SK-N-SH (cell line): Measurements from ENCODE around the gene MBP. TPM values are rescaled to one million over a fixed set of nuclear protein-coding genes. Genes with fewer than 3 reads are reported as not detected.

ENCODE experiments used
- CTCF ChIA-PET: fragments of 300-600, 350-600 bp; formaldehyde crosslinking; extraction: SDS; loops from one replicate; lab custom pipeline; 2021; lab: Yijun Ruan, JAX
- POLR2A ChIA-PET: fragments of 350-600 bp; sonication (Branson Sonifier 250); formaldehyde crosslinking; extraction: SDS; loops from one replicate; lab custom pipeline; 2020; ENCODE audit warnings: antibody characterized with exemption, inconsistent platforms; lab: Yijun Ruan, JAX
- DNase-seq: peaks from one replicate; pipeline ENCODE4 v3.0.0; 2012
- H2AFZ ChIP-seq: fragments of 200-600 bp; sonication (generic); 2 replicates; pipeline ENCODE4 v1.8.1; 2016; ENCODE audit warnings: antibody characterized with exemption, mild to moderate bottlenecking, low read depth
- H3F3A ChIP-seq: fragments of 200-600 bp; sonication (generic); replicated peaks from 2 replicates; pipeline ENCODE3; 2016; ENCODE audit warnings: antibody characterized with exemption, mild to moderate bottlenecking; ENCODE audit not compliant: insufficient read depth
- H3K27ac ChIP-seq, 2 experiments: fragments of 200-500 bp in 1 of 2; fragments of 200-600 bp in 1 of 2; sonication (Bioruptor generic) in 1 of 2; sonication (generic), shearing (Covaris generic) in 1 of 2; 2 replicates each; pipeline versions ENCODE4 v1.5.1 to v1.6.1; 2014 to 2016; ENCODE audit warnings: low read depth in 2 of 2, inconsistent platforms in 1 of 2, low read length in 1 of 2, mild to moderate bottlenecking in 1 of 2, mixed read lengths in 1 of 2
- H3K27me3 ChIP-seq: fragments of 200-600 bp; sonication (generic), shearing (Covaris generic); 2 replicates; pipeline ENCODE4 v1.6.1; 2016; ENCODE audit warnings: mixed run types; ENCODE audit not compliant: insufficient read depth
- H3K36me3 ChIP-seq, 2 experiments: fragments of 200-500 bp in 1 of 2; fragments of 200-600 bp in 1 of 2; sonication (Bioruptor generic) in 1 of 2; sonication (generic) in 1 of 2; replicated peaks in 1 of 2; 2 replicates each; pipeline versions ENCODE3 to v1.5.1; 2014 to 2016; ENCODE audit warnings: low read length in 1 of 2, mild to moderate bottlenecking in 1 of 2; ENCODE audit not compliant: insufficient read depth in 2 of 2, control insufficient read depth in 1 of 2
- H3K4me1 ChIP-seq, 2 experiments: fragments of 200-500 bp in 1 of 2; fragments of 200-600 bp in 1 of 2; sonication (Bioruptor generic) in 1 of 2; sonication (generic), shearing (Covaris generic) in 1 of 2; 2 replicates each; pipeline versions ENCODE4 v1.5.1 to v1.6.1; 2014 to 2016; ENCODE audit warnings: low read depth in 1 of 2, low read length in 1 of 2, mixed run types in 1 of 2; ENCODE audit not compliant: insufficient read depth in 2 of 2, control insufficient read depth in 1 of 2
- H3K4me2 ChIP-seq: fragments of 200-600 bp; sonication (generic), shearing (Covaris generic); 2 replicates; pipeline ENCODE4 v1.6.1; 2017; ENCODE audit warnings: mixed run types
- H3K4me3 ChIP-seq, 2 experiments: fragments of 200-500 bp in 1 of 2; fragments of 200-600 bp in 1 of 2; sonication (Bioruptor generic) in 1 of 2; sonication (generic), shearing (Covaris generic) in 1 of 2; 2 replicates each; pipeline versions ENCODE4 v1.5.1 to v1.8.1; 2014 to 2016; ENCODE audit warnings: low read depth in 2 of 2, inconsistent platforms in 1 of 2, low read length in 1 of 2, mild to moderate bottlenecking in 1 of 2, mixed read lengths in 1 of 2, moderate library complexity in 1 of 2
- H3K79me2 ChIP-seq: fragments of 200-600 bp; sonication (generic); 2 replicates; pipeline ENCODE4 v1.8.1; 2017; ENCODE audit warnings: mild to moderate bottlenecking; ENCODE audit not compliant: insufficient read depth
- H3K9ac ChIP-seq: fragments of 200-600 bp; sonication (generic); 2 replicates; pipeline ENCODE4 v1.6.1; 2017; ENCODE audit warnings: mixed run types
- H3K9me2 ChIP-seq: fragments of 200-600 bp; sonication (generic); 2 replicates; pipeline ENCODE4 v1.6.1; 2017; ENCODE audit warnings: mixed run types
- H3K9me3 ChIP-seq: fragments of 200-600 bp; sonication (generic); 2 replicates; pipeline ENCODE4 v1.6.1; 2017; ENCODE audit warnings: mixed run types, mild to moderate bottlenecking, moderate library complexity
- H4K20me1 ChIP-seq: fragments of 200-600 bp; sonication (generic); 2 replicates; pipeline ENCODE4 v1.6.1; 2017; ENCODE audit warnings: mild to moderate bottlenecking, mixed run types; ENCODE audit not compliant: insufficient read depth
- FOSL2 ChIP-seq: IDR thresholded peaks from 2 replicates; pipeline ENCODE4 v1.4.0; 2012; ENCODE audit warnings: low read depth, mild to moderate bottlenecking, moderate library complexity, borderline replicate concordance
- FOXM1 ChIP-seq: IDR thresholded peaks from 2 replicates; pipeline ENCODE4 v1.4.0; 2012; ENCODE audit warnings: low read depth, mild to moderate bottlenecking
- GABPA ChIP-seq: IDR thresholded peaks from 2 replicates; pipeline ENCODE4 v1.4.0; 2012; ENCODE audit warnings: low read depth, mild to moderate bottlenecking
- GATA2 ChIP-seq: sonication (generic); formaldehyde crosslinking; IDR thresholded peaks from 2 replicates; pipeline ENCODE4 v1.5.0; 2020; ENCODE audit warnings: mild to moderate bottlenecking, missing genetic modification reagents
- JUND ChIP-seq: IDR thresholded peaks from 2 replicates; pipeline ENCODE4 v1.4.0; 2012
- MEF2A ChIP-seq: IDR thresholded peaks from 2 replicates; pipeline ENCODE4 v1.4.0; 2012; ENCODE audit warnings: low read depth, borderline replicate concordance
- MXI1 ChIP-seq: IDR thresholded peaks from 2 replicates; pipeline ENCODE4 v1.6.1; 2012; ENCODE audit warnings: mild to moderate bottlenecking, low read depth, low read length, improper control_type of control experiment
- NFIC ChIP-seq: IDR thresholded peaks from 2 replicates; pipeline ENCODE4 v1.4.0; 2012; ENCODE audit warnings: borderline replicate concordance
- NRF1 ChIP-seq: IDR thresholded peaks from 2 replicates; pipeline ENCODE4 v1.6.1; 2012; ENCODE audit warnings: low read depth, mild to moderate bottlenecking, low read length
- POLR2AphosphoS5 ChIP-seq: IDR thresholded peaks from 2 replicates; pipeline ENCODE4 v1.6.1; 2012; ENCODE audit warnings: low read depth, low read length
- RAD21 ChIP-seq: IDR thresholded peaks from 2 replicates; pipeline ENCODE4 v1.6.1; 2012; ENCODE audit warnings: mild to moderate bottlenecking, low read length
- RFX5 ChIP-seq: IDR thresholded peaks from 2 replicates; pipeline ENCODE4 v1.6.1; 2012; ENCODE audit warnings: mild to moderate bottlenecking, improper control_type of control experiment, low read length
- RXRA ChIP-seq: IDR thresholded peaks from 2 replicates; pipeline ENCODE4 v1.4.0; 2012; ENCODE audit warnings: low read depth, mild to moderate bottlenecking, borderline replicate concordance
- SIN3A ChIP-seq: IDR thresholded peaks from 2 replicates; pipeline ENCODE4 v1.6.1; 2012; ENCODE audit warnings: low read depth, mild to moderate bottlenecking, low read length, moderate library complexity, borderline replicate concordance
- WGBS: methylation state at CpG from one replicate; pipeline ENCODE4 v1.1.6; 2017; ENCODE audit warnings: low lambda C conversion rate; 5-methylcytosine and 5-hydroxymethylcytosine counted together
- polyA plus RNA-seq, 3 experiments: library from polyadenylated mRNA; depleted of rRNA; stranded (reverse); fragments of >200 nt; gene quantifications; 2 replicates each; pipeline ENCODE4 v1.2.3, GENCODE V29; 2012
- TF ChIP-seq, protein P1 (sequence below): IDR thresholded peaks from 2 replicates; pipeline ENCODE4; 2012
- TF ChIP-seq, protein P2 (sequence below): IDR thresholded peaks from 2 replicates; pipeline ENCODE4 v1.6.1; 2012; ENCODE audit warnings: mild to moderate bottlenecking, low read depth, low read length, moderate library complexity
- TF ChIP-seq, protein P3 (sequence below): fragments of 200-600 bp; sonication (generic); IDR thresholded peaks from 2 replicates; pipeline ENCODE4 v1.6.1; 2017; ENCODE audit warnings: antibody characterized with exemption, mild to moderate bottlenecking, moderate library complexity
- TF ChIP-seq, protein P4 (sequence below): fragments of 150-350 bp; IDR thresholded peaks from 2 replicates; pipeline ENCODE4 v1.6.1; 2017; ENCODE audit warnings: antibody characterized with exemption, low read length, low read depth, borderline replicate concordance

The MBP gene
- polyA plus RNA-seq, 1 of the 3 experiments (the other 2 are of a cell fraction), result 1.6 TPM

DNA sequence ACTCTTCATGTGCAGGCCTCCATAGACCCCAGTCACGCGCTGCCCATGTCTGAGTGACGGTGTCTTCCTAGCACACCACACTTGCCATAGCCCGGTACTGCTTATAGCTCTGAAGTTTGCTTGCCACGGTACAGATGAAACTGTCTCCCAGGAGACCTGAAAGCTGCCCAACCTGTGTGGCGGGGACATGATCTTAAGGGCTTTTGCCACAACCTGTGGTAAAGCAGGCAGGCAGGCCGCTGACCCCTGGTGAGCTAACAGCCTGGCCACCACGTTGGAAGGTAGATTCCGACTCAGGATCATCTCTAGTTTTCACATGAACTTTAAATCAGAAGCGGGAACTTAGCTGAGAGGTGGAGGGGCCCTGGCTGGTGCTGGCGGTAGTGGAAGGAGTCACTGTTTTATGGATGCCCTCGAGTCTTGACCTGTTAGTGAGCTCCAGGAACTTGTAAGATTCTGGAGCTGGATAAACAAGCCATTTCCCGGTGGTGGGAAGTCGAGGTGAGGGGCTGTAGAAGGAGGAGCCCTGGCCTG, 156.9 kb downstream of the MBP start:
- H3K4me3 ChIP-seq, result no peak overlapping the region
- no peak overlapping the region for H3K27ac ChIP-seq
- no peaks in the 10 kb centered on the region for H3K79me2 ChIP-seq
- no peaks in the 10 kb centered on the region for H4K20me1 ChIP-seq
- TF ChIP-seq, protein P1, sequence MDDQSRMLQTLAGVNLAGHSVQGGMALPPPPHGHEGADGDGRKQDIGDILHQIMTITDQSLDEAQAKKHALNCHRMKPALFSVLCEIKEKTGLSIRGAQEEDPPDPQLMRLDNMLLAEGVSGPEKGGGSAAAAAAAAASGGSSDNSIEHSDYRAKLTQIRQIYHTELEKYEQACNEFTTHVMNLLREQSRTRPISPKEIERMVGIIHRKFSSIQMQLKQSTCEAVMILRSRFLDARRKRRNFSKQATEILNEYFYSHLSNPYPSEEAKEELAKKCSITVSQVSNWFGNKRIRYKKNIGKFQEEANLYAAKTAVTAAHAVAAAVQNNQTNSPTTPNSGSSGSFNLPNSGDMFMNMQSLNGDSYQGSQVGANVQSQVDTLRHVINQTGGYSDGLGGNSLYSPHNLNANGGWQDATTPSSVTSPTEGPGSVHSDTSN, result no peak
- no peak for TF ChIP-seq SIN3A
- no peak for TF ChIP-seq MEF2A
- no peak for TF ChIP-seq FOSL2
- TF ChIP-seq JUND, result no peak
- TF ChIP-seq NRF1, result no peak
- TF ChIP-seq NFIC, result no peak
- no peak for TF ChIP-seq GATA2 (CRISPR knock-in tag)
- TF ChIP-seq MXI1, result no peak
- TF ChIP-seq, protein P2, sequence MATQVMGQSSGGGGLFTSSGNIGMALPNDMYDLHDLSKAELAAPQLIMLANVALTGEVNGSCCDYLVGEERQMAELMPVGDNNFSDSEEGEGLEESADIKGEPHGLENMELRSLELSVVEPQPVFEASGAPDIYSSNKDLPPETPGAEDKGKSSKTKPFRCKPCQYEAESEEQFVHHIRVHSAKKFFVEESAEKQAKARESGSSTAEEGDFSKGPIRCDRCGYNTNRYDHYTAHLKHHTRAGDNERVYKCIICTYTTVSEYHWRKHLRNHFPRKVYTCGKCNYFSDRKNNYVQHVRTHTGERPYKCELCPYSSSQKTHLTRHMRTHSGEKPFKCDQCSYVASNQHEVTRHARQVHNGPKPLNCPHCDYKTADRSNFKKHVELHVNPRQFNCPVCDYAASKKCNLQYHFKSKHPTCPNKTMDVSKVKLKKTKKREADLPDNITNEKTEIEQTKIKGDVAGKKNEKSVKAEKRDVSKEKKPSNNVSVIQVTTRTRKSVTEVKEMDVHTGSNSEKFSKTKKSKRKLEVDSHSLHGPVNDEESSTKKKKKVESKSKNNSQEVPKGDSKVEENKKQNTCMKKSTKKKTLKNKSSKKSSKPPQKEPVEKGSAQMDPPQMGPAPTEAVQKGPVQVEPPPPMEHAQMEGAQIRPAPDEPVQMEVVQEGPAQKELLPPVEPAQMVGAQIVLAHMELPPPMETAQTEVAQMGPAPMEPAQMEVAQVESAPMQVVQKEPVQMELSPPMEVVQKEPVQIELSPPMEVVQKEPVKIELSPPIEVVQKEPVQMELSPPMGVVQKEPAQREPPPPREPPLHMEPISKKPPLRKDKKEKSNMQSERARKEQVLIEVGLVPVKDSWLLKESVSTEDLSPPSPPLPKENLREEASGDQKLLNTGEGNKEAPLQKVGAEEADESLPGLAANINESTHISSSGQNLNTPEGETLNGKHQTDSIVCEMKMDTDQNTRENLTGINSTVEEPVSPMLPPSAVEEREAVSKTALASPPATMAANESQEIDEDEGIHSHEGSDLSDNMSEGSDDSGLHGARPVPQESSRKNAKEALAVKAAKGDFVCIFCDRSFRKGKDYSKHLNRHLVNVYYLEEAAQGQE, result no peak
- TF ChIP-seq RXRA, result no peak
- TF ChIP-seq, all 33 proteins: peak for 0
- DNase-seq, result no peak
- no peaks in the 10 kb centered on the region for H3K36me3 ChIP-seq
- H3K9me2 ChIP-seq, result no peaks in the 10 kb centered on the region
- H3K4me2 ChIP-seq, result no peak overlapping the region
- H3K4me1 ChIP-seq, result peaks cover 0 to 19% of the 10 kb centered on the region in 2 experiments; a peak in 1 of 4 replicates
- ChIA-PET CTCF (interaction anchor here (0.7 to 2.7 kb wide), 7 partner anchors 8 to 173 kb away, joined by 4 to 18 read pairs (median 4); no protein-coding TSS in a partner anchor), POLR2A (no interaction called here)
- WGBS, result 92% methylated on average over 14 of the region's 14 CpGs
- H2AFZ ChIP-seq, result no peak overlapping the region
- no peaks in the 10 kb centered on the region for H3F3A ChIP-seq
- H3K27me3 ChIP-seq, result no peaks in the 10 kb centered on the region
- no peak overlapping the region for H3K9ac ChIP-seq
- H3K9me3 ChIP-seq, result no peaks in the 10 kb centered on the region

DNA sequence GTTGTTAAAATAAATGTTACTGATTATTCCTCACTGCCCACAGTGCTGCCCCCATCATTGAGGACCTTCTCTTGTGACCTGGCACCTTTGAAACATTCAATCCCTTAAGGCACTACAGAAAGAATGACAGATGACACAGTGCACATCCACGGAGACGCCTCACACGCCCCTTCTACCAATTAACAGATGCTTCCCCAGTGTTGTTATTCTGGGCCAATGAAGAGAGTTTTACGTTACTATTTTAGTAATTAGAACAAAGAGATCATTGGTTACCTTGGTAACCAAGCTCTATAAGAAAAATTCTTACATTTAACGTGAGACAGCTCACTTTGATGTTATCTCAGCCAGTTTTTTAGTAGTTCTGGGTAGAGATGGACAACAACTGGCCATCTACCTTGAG, 158.2 kb downstream of the MBP start:
- no peaks in the 10 kb centered on the region for H3K79me2 ChIP-seq
- no peak overlapping the region for H2AFZ ChIP-seq
- CTCF ChIA-PET, result interaction anchor here (0.9 to 1.5 kb wide), 3 partner anchors 16 to 175 kb away, joined by 3 to 9 read pairs (median 4); no protein-coding TSS in a partner anchor
- H3K9ac ChIP-seq, result no peak overlapping the region
- H3K4me3 ChIP-seq, result no peak overlapping the region
- peaks cover 3 to 9% of the 10 kb centered on the region in 2 experiments for H3K36me3 ChIP-seq
- no peaks in the 10 kb centered on the region for H3F3A ChIP-seq
- no peaks in the 10 kb centered on the region for H3K9me2 ChIP-seq
- 99% methylated on average over 5 of the region's 5 CpGs for WGBS
- peaks cover 0 to 16% of the 10 kb centered on the region in 2 experiments; a peak in 1 of 4 replicates for H3K4me1 ChIP-seq
- POLR2A ChIA-PET, result no interaction called here
- no peaks in the 10 kb centered on the region for H4K20me1 ChIP-seq
- no peaks in the 10 kb centered on the region for H3K27me3 ChIP-seq
- no peak overlapping the region for H3K27ac ChIP-seq
- no peak overlapping the region for H3K4me2 ChIP-seq
- no peaks in the 10 kb centered on the region for H3K9me3 ChIP-seq
- no peak for DNase-seq
- no peak for TF ChIP-seq RFX5
- TF ChIP-seq, protein P3, sequence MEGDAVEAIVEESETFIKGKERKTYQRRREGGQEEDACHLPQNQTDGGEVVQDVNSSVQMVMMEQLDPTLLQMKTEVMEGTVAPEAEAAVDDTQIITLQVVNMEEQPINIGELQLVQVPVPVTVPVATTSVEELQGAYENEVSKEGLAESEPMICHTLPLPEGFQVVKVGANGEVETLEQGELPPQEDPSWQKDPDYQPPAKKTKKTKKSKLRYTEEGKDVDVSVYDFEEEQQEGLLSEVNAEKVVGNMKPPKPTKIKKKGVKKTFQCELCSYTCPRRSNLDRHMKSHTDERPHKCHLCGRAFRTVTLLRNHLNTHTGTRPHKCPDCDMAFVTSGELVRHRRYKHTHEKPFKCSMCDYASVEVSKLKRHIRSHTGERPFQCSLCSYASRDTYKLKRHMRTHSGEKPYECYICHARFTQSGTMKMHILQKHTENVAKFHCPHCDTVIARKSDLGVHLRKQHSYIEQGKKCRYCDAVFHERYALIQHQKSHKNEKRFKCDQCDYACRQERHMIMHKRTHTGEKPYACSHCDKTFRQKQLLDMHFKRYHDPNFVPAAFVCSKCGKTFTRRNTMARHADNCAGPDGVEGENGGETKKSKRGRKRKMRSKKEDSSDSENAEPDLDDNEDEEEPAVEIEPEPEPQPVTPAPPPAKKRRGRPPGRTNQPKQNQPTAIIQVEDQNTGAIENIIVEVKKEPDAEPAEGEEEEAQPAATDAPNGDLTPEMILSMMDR, result no peak
- no peak for TF ChIP-seq FOSL2
- TF ChIP-seq, protein P1, result no peak
- no peak for TF ChIP-seq GABPA
- TF ChIP-seq, protein P4, sequence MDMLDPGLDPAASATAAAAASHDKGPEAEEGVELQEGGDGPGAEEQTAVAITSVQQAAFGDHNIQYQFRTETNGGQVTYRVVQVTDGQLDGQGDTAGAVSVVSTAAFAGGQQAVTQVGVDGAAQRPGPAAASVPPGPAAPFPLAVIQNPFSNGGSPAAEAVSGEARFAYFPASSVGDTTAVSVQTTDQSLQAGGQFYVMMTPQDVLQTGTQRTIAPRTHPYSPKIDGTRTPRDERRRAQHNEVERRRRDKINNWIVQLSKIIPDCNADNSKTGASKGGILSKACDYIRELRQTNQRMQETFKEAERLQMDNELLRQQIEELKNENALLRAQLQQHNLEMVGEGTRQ, result no peak
- no peak for TF ChIP-seq MXI1
- TF ChIP-seq FOXM1, result no peak
- TF ChIP-seq POLR2AphosphoS5, result no peak
- TF ChIP-seq RAD21, result no peak
